ENCODE results near the gene GPR32. TPM values are rescaled to one million over a fixed set of nuclear protein-coding genes. Genes with fewer than 3 reads are reported as not detected.
A peak's percentile ranks its signal among the peaks of the same experiment; 100 is the strongest.

Gene GPR32
- total RNA-seq, 1 experiment from 2014 or later, result not detected

GRCh38 chr19:50799547-50799851, 29.2 kb downstream of the GPR32 start (continued):
- no peak for TF ChIP-seq FOXP4 (CRISPR knock-in tag; IDR thresholded peaks at IDR 0.05)

- POLR2A ChIA-PET, result interaction anchor here (0.6 kb wide), 1 partner anchor 141 kb away, joined by 4 read pairs; no protein-coding TSS in a partner anchor
- Mint-ChIP-seq H3K36me3 (peaks cover 62% of the 10 kb centered on the region), H3K27ac (peak overlapping the region; percentile 66), H3K9me3 (no peaks in the 10 kb centered on the region), H3K4me1 (peaks cover 25% of the 10 kb centered on the region), H3K4me3 (peak overlapping the region; percentile 53), H3K27me3 (ENCODE audit: low read depth) (no peaks in the 10 kb centered on the region)
- no peak for ATAC-seq
- DNase-seq (ENCODE audit: low spot score), result no peak
- CTCF ChIA-PET, result interaction anchor here (1.3 kb wide), 1 partner anchor 121 kb away, joined by 4 read pairs; no protein-coding TSS in a partner anchor
- TF ChIP-seq EMX1 (CRISPR knock-in tag; IDR thresholded peaks at IDR 0.05) (no peak), ZNF532 (CRISPR knock-in tag; IDR thresholded peaks at IDR 0.05; ENCODE audit: borderline replicate concordance) (no peak), ZNF512 (CRISPR knock-in tag; IDR thresholded peaks at IDR 0.05; ENCODE audit: borderline replicate concordance) (no peak), JAZF1 (CRISPR knock-in tag; IDR thresholded peaks at IDR 0.05) (no peak), ZNF263 (CRISPR knock-in tag; IDR thresholded peaks at IDR 0.05; ENCODE audit: low read depth) (no peak), ZNF416 (CRISPR knock-in tag; IDR thresholded peaks at IDR 0.05) (no peak), CBFB (CRISPR knock-in tag; IDR thresholded peaks at IDR 0.05; ENCODE audit: low read depth) (no peak)
Observed at GRCh38 chr19:50801107-50801506, 30.8 kb downstream of the GPR32 start.

- ATAC-seq (peak; percentile 2; the same call in 1 of the 2 replicates), DNase-seq (ENCODE audit: low spot score) (peak; percentile 49)
- peak overlapping the region; percentile 100 for H3K27ac Mint-ChIP-seq
- POLR2A ChIA-PET, result no interaction called here
- H3K27me3 Mint-ChIP-seq (ENCODE audit: low read depth), result peaks cover 20% of the 10 kb centered on the region
- CTCF ChIA-PET, result interaction anchor here (1.2 to 2.6 kb wide), 3 partner anchors 20 to 285 kb away, joined by 3 to 13 read pairs (median 3); no protein-coding TSS in a partner anchor
- peaks cover 25% of the 10 kb centered on the region for H3K4me1 Mint-ChIP-seq
- H3K9me3 Mint-ChIP-seq, result no peaks in the 10 kb centered on the region
- H3K36me3 Mint-ChIP-seq, result peaks cover 45% of the 10 kb centered on the region
- peak overlapping the region; percentile 96 for H3K4me3 Mint-ChIP-seq
- TF ChIP-seq EMX1 (CRISPR knock-in tag; IDR thresholded peaks at IDR 0.05) (0 out of 2 replicates have a peak, but pooled peaks have one; percentile 75), CBFB (CRISPR knock-in tag; IDR thresholded peaks at IDR 0.05; ENCODE audit: low read depth) (no peak), OVOL2 (CRISPR knock-in tag; IDR thresholded peaks at IDR 0.05; ENCODE audit: borderline replicate concordance) (no peak), ZNF281 (CRISPR knock-in tag; IDR thresholded peaks at IDR 0.05) (no peak), ZBTB43 (CRISPR knock-in tag; IDR thresholded peaks at IDR 0.05) (0 out of 2 replicates have a peak, but pooled peaks have one; percentile 36), ZNF671 (CRISPR knock-in tag; IDR thresholded peaks at IDR 0.05) (0 out of 2 replicates have a peak, but pooled peaks have one; percentile 41), SOX15 (CRISPR knock-in tag; IDR thresholded peaks at IDR 0.05) (no peak), SP1 (CRISPR knock-in tag; conservative IDR thresholded peaks at IDR 0.05) (no peak), ESRRA (CRISPR knock-in tag; IDR thresholded peaks at IDR 0.05; ENCODE audit: borderline replicate concordance) (no peak), ERG (CRISPR knock-in tag; IDR thresholded peaks at IDR 0.05) (no peak), FOXP1 (CRISPR knock-in tag; IDR thresholded peaks at IDR 0.05; ENCODE audit: borderline replicate concordance) (no peak), RELA (CRISPR knock-in tag; IDR thresholded peaks at IDR 0.05; ENCODE audit: borderline replicate concordance) (no peak), PRRX2 (CRISPR knock-in tag; IDR thresholded peaks at IDR 0.05) (no peak)
Observed at GRCh38 chr19:50803633-50804419, 33.6 kb downstream of the GPR32 start.
